Measurements from ENCODE around the gene IFNA4. TPM values are rescaled to one million over a fixed set of nuclear protein-coding genes. Genes with fewer than 3 reads are reported as not detected.
"Not testable (repeated sequence)": the region's sequence is repeated elsewhere in the genome, so short reads cannot be mapped to it uniquely, and the experiment has no call there.

The IFNA4 gene
- not detected in 2 replicates for total RNA-seq (2011; cell fraction: chromatin; rRNA removed; ENCODE audit: low replicate concordance)
- total RNA-seq (2011; cell fraction: nucleolus; rRNA removed) = not detected in 2 replicates
- total RNA-seq (2011; cell fraction: nucleoplasm; rRNA removed) = not detected in 2 replicates
- total RNA-seq (2014; rRNA removed) (not detected in 2 replicates), total RNA-seq (2014; rRNA removed; fragmentation: Illumina TruSeq; extraction: Trizol) (not detected in 2 replicates), total RNA-seq (2015; rRNA removed; fragmentation: Illumina TruSeq; extraction: Trizol) (not detected in 2 replicates), total RNA-seq (2021) (not detected in 2 replicates), polyA plus RNA-seq (2011; rRNA removed) (not detected in 2 replicates), polyA plus RNA-seq (2014; fragmentation: Illumina TruSeq; extraction: Trizol) (not detected in 2 replicates), polyA plus RNA-seq (2014; fragmentation: Nextera tagmentation; extraction: Ambion mirVana) (not detected), polyA plus RNA-seq (2014; rRNA removed) (not detected in 2 replicates), polyA minus RNA-seq (2011; rRNA and poly(A)+ RNA removed) (not detected in 2 replicates), Bru-seq, nascent RNA (not detected), BruChase-seq, experiment 1, labeled RNA remaining after a 2-hour chase (not detected), BruChase-seq, experiment 2, labeled RNA remaining after a 6-hour chase (not detected)
- not detected in 2 replicates for polyA plus RNA-seq (2011; cell fraction: cytosol; rRNA removed)
- polyA plus RNA-seq (2011; cell fraction: nucleus; rRNA removed) = not detected in 2 replicates
- polyA plus RNA-seq (2012) = not detected in 2 replicates
- polyA minus RNA-seq (2011; cell fraction: cytosol; rRNA and poly(A)+ RNA removed) = not detected in 2 replicates
- not detected in 2 replicates for polyA minus RNA-seq (2011; cell fraction: nucleus; rRNA and poly(A)+ RNA removed)
- long read RNA-seq, experiment 1 = 0 reads
- long read RNA-seq, experiment 2 = 0 reads
- long read RNA-seq, experiment 3 = 0 reads

GRCh38 chr9:21187487-21187886 is at the start of gene IFNA4:
Gene IFNA4 (minus strand): TSS chr9:21187587. CDS start chr9:21187531, 56 bp downstream.
- ATAC-seq; H2AFZ ChIP-seq (ENCODE audit: low read depth, low read length); H3K9me1 ChIP-seq (ENCODE audit: control insufficient read depth, insufficient read depth, low read length); H3K27me3 ChIP-seq (ENCODE audit: control insufficient read depth in 2 of 2, insufficient read depth in 2 of 2, low read length in 2 of 2); H3K79me2 ChIP-seq (ENCODE audit: control insufficient read depth, insufficient read depth, low read length); DNase-seq (ENCODE audit: extremely low read depth in 1 of 4, low spot score in 3 of 4); H3K9ac ChIP-seq (ENCODE audit: insufficient read depth in 1 of 2, low read depth in 2 of 2, low read length in 2 of 2); H3K9me3 ChIP-seq (replicated peaks; ENCODE audit: control insufficient read depth, insufficient read depth, low read depth, low read length); CTCF ChIA-PET (ENCODE audit: low intra/inter-chr PET ratio); H4K20me1 ChIP-seq (replicated peaks; ENCODE audit: control insufficient read depth, insufficient read depth, low read length); POLR2A ChIA-PET; intact Hi-C loops (cut with micrococcal nuclease); H3K36me3 ChIP-seq (ENCODE audit: control insufficient read depth, insufficient read depth, low read length); FAIRE-seq; H3K4me3 ChIP-seq; H3K27ac ChIP-seq (ENCODE audit: extremely low read depth, low read depth, low read length); BruUV-seq (replicated peaks); H3K4me1 ChIP-seq (replicated peaks in 1 of 2; ENCODE audit: control insufficient read depth in 2 of 2, insufficient read depth in 2 of 2, low read length in 2 of 2); in situ Hi-C loops (cut with MboI); H3K4me2 ChIP-seq (ENCODE audit: insufficient read depth, low read length): not testable (repeated sequence)
- WGBS (ENCODE audit: insufficient coverage, low coverage, missing lambda C conversion rate) = no CpG with 5 or more reads among the region's 3 CpGs

GRCh38 chr9:21236360-21236714 is 49.0 kb upstream of the IFNA4 start:
- intact Hi-C loops (cut with micrococcal nuclease); H3K9me1 ChIP-seq (ENCODE audit: control insufficient read depth, insufficient read depth, low read length); FAIRE-seq; ATAC-seq; POLR2A ChIA-PET; H3K79me2 ChIP-seq (ENCODE audit: control insufficient read depth, insufficient read depth, low read length); H4K20me1 ChIP-seq (replicated peaks; ENCODE audit: control insufficient read depth, insufficient read depth, low read length); H3K4me1 ChIP-seq (replicated peaks in 1 of 2; ENCODE audit: control insufficient read depth in 2 of 2, insufficient read depth in 2 of 2, low read length in 2 of 2); DNase-seq (ENCODE audit: extremely low read depth in 1 of 4, low spot score in 3 of 4); CTCF ChIA-PET (ENCODE audit: low intra/inter-chr PET ratio); BruUV-seq (replicated peaks); H3K9ac ChIP-seq (ENCODE audit: insufficient read depth in 1 of 2, low read depth in 2 of 2, low read length in 2 of 2); H3K4me2 ChIP-seq (ENCODE audit: insufficient read depth, low read length); H3K27ac ChIP-seq (ENCODE audit: extremely low read depth, low read depth, low read length); in situ Hi-C loops (cut with MboI); H3K4me3 ChIP-seq; H2AFZ ChIP-seq (ENCODE audit: low read depth, low read length); H3K9me3 ChIP-seq (replicated peaks; ENCODE audit: control insufficient read depth, insufficient read depth, low read depth, low read length); H3K27me3 ChIP-seq (ENCODE audit: control insufficient read depth in 2 of 2, insufficient read depth in 2 of 2, low read length in 2 of 2); H3K36me3 ChIP-seq (ENCODE audit: control insufficient read depth, insufficient read depth, low read length): not testable (repeated sequence)
- WGBS (ENCODE audit: insufficient coverage, low coverage, missing lambda C conversion rate) = no CpG with 5 or more reads among the region's 1 CpG

- intact Hi-C loops (cut with micrococcal nuclease); H3K27me3 ChIP-seq (ENCODE audit: control insufficient read depth in 2 of 2, insufficient read depth in 2 of 2, low read length in 2 of 2); H3K9me3 ChIP-seq (replicated peaks; ENCODE audit: control insufficient read depth, insufficient read depth, low read depth, low read length); H3K4me3 ChIP-seq; H3K9ac ChIP-seq (ENCODE audit: insufficient read depth in 1 of 2, low read depth in 2 of 2, low read length in 2 of 2); H3K36me3 ChIP-seq (ENCODE audit: control insufficient read depth, insufficient read depth, low read length); in situ Hi-C loops (cut with MboI); H3K9me1 ChIP-seq (ENCODE audit: control insufficient read depth, insufficient read depth, low read length); ATAC-seq; H4K20me1 ChIP-seq (replicated peaks; ENCODE audit: control insufficient read depth, insufficient read depth, low read length); DNase-seq (ENCODE audit: extremely low read depth in 1 of 4, low spot score in 3 of 4); FAIRE-seq; H3K4me1 ChIP-seq (replicated peaks in 1 of 2; ENCODE audit: control insufficient read depth in 2 of 2, insufficient read depth in 2 of 2, low read length in 2 of 2); POLR2A ChIA-PET; CTCF ChIA-PET (ENCODE audit: low intra/inter-chr PET ratio); H3K4me2 ChIP-seq (ENCODE audit: insufficient read depth, low read length); H3K27ac ChIP-seq (ENCODE audit: extremely low read depth, low read depth, low read length); H2AFZ ChIP-seq (ENCODE audit: low read depth, low read length); BruUV-seq (replicated peaks); H3K79me2 ChIP-seq (ENCODE audit: control insufficient read depth, insufficient read depth, low read length): not testable (repeated sequence)
- WGBS (ENCODE audit: insufficient coverage, low coverage, missing lambda C conversion rate) = no CpG with 5 or more reads among the region's 8 CpGs
Observed at GRCh38 chr9:21235468-21236359, 48.3 kb upstream of the IFNA4 start.

Measured in K562 (cell line).